Activated CD4-positive, CD25-positive, alpha-beta regulatory T cell (primary cell): Measurements from ENCODE around the gene ZNF423.

Experiments used
- DNase-seq, 4 experiments: peaks; one replicate each; lab custom pipeline; 2025; lab: John Stamatoyannopoulos, UW

The ZNF423 gene

DNA sequence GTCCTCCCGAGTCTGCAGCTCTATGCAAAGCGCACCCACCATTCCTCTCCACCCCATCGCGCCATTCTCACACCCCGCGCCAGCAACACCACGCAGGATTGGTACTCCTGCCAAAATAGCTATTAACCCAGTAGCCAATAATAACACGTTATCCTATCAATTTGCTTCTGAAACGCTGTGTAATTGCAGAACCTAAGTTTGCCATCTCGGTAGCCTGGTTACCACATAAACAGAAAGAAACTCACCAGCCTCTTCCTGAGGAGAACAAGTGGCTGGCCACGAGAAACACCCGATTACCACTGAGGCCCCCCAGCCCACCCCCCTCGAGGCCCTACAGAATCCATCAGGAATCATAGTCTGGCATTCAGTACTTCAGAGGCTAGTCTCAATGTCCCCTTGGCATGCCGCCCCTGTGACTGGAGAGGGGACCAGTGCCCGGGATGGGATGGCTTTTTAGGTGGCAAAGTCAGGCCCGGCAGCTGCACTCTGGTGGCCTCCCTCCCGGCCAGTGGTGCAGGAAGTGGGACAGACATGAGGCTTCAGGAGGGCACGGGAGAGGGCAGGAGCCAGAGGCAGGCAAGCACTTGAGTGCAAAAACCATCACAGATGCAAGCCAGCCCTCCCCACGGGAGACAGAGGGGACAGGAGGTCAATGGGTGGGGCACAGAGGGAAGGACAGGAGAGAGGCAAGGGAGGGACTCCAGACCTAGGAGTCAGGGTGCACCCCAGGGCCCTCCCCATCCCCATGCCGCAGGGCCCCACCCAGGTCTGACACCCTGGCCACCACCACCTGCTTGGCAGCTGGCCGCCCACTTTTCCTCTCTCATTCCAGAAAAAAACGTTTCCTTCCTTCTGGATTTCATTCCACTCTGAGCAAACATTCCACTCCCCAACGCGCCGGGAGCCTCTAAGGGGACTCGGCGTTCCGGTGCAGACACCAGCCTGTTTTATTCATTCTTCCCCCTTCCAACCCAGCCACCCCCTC is 192.5 kb downstream of the ZNF423 start:
- no peak for DNase-seq

DNA sequence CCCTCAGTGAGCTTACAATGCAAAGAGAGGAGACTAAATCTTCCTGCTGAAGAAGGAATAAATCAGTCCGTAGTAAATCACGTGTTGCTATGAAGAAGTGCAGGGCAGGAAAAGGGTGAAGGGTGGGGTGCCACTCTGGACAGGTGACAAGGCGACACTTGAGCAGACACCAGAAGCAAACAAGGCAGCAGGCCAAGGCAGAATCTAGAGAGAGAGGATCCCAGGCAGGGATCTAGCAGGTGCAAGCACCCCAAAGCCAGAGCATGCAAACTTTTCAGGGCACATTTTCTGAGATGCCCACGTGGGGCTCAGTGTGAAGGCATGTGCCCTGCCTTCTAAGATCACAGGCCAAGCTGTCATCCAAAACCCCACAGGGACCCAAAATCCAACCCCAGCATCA is 193.3 kb downstream of the ZNF423 start:
- no peak for DNase-seq

DNA sequence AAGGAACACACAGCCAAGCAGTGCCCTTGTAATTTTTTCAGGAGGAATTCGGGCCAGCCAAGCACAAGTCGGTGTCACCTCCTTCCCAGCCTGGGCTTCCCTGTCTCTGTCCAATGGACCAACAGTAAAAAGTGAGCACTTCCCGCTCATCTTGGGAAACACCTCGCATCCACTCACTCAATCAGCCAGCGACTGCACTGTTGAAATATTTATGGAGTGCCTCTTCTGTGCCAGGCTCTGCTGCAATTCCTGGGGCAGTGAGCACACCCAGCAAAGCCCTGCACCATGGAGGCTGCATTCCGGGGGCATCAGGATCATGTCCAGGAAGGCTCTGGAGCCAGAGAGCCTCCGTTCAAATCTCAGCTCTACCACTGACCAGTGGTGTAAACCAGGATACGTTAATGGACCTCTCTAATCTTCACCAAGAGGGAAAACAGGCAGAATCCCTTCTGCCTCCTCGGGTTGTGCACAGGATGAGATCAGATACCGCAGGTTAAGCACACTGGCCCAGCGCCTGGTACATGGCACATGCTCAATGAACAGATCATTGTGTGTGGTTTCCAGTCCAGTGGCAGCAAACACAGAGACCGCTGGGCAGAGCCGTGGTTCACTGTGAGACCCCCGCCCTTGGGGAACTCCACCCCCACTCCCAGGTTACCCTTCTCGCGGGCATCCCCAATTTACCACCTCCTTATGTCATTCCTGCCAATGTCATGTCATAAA is 194.3 kb downstream of the ZNF423 start:
- DNase-seq = no peak

DNA sequence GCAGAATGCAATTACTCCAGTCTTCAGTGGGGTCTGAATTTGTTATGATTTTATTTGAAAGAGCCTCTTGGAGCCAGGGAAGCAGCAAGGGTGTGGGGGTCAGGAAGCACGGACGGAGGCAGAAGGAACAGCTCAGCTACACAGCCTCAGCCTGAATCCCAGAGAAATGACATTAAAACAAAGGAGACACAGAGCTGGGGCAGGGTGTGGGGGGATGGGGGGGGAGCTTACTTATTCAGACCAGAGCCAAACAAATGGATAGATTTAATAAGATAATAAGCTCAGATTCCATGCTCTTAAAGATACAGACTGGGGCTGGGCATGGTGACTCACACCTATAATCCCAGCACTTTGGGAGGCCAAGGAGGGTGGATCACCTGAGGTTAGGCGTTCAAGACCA is 195.3 kb downstream of the ZNF423 start:
- DNase-seq = no peak

DNA sequence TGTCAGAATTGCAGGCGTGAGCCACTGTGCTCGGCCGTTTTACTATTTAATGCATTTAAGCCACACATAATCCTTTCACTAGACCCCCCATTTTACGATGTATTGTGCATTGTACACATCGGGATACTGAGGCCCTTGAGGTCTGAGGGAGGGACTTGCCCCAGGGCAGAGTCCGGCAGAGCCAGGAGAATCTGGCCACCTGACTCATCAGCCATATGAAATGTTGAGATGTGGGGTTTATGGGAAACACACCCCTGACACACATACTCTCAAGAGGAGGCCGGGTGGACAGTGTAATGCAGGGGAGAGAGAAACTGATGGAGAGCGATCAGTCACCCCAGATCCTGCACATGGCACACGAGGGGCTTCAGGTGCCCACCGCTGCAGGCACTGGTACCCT is 196.6 kb downstream of the ZNF423 start:
- no peak for DNase-seq

DNA sequence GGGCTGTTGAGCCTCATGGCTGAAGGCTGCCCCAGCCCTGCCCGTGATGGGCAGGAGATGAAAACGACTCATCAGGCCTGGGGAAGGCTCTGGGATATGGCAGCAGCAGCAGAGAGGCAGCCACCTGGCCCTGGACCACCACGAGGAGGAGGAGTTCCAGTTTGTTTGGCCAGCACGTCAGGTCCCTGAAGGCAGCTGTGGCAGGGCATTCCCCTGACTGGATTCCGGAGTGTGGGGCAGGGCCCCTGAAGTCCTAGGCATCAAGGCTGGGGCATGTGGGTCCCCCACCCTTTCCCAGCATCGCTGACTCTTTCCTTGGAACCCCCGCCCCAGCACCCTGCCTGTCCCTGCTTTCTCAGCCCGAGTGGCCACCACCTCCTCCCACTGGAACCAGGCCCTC is 197.4 kb downstream of the ZNF423 start:
- no peak for DNase-seq

DNA sequence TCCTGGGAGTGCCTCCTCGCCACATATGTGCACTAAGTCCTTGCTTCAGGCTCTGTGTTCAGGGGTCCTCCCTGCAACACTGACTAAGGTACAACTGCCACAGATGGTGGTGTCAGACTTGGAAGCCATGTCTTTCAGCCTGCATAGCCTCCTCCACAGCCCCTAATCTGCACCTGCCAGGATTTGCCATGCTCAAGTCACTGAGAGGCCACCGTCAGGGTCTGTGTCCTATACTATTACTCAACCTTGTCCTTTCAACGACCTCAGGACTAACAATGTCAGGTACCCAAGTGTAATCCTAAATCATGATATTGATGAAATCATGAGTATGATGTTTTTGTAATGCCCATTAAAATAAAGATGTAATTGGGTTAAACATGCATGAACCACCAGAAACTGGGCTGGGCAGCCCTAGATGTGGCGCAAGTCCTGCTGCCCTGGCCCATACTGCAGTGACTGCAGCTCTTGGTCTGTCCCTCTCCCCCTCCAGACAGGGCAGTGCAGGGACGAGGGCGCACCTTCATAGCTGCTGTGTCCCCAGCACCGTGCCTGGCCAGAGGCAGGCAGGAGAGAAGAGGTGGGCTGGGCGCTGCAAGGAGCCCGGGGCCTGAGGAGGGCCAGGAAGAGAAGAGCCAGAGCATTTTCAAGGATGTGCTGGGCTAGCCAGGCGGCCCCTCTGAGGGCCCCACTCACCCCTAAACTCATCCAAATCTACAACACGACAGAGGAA is 198.0 kb downstream of the ZNF423 start:
- DNase-seq = no peak

DNA sequence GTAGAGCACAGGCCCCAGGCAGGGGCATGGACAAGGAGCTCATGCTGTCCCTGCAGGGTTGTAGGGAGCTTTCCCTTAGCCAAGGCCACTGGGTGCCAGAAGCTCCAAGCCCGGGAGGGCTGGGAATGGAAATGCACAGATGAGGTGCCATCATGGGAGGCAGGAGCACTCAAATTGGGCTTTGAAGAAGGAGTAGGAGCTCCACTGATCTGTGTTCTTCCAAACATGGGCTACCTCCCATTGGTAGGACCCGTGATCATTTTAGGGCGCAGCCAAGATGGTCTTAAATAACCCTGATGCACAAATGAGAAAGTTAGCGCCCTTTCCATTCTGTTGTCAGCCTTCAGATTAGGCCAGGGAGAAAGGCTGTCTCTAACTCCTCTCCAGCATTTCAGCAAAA is 201.5 kb downstream of the ZNF423 start:
- no peak for DNase-seq

DNA sequence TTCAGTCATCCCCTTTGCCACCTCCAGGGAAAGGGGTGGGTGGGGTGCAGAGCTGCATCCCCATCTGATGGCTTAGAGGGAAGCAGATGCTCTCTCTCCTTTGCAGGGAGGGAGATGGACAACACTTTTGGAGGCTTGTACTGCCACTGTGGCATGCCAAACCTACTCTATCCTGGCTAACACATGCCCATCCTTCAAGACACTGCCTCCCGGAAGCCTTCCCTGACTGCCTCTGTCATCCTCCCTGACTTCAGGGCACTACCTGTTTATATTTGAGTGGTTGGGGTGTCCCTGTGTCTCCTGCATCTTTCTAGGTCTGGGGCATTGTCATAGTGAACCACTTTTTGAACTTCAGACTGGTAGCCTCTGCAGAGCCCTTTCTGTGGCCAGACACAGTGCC is 202.3 kb downstream of the ZNF423 start:
- DNase-seq = no peak

DNA sequence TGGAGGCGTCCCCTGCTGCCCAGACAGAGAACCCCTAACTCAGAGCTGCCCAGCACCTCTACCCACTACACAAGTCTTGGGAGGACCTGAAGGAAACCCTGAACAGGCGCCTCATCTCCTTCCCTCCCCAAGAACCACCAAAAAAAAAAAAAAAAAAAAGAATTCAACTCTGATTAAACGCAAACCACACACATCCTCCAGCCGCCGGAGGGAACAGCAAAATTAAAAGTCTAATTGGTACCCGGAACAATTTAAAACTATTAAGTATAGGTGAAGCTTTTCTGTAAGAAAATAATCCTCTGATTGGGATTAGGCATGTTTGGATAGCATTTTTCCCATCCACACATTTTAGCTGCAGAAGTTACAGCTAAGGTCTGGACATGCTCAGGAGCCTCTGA is 202.7 kb downstream of the ZNF423 start:
- DNase-seq = no peak

DNA sequence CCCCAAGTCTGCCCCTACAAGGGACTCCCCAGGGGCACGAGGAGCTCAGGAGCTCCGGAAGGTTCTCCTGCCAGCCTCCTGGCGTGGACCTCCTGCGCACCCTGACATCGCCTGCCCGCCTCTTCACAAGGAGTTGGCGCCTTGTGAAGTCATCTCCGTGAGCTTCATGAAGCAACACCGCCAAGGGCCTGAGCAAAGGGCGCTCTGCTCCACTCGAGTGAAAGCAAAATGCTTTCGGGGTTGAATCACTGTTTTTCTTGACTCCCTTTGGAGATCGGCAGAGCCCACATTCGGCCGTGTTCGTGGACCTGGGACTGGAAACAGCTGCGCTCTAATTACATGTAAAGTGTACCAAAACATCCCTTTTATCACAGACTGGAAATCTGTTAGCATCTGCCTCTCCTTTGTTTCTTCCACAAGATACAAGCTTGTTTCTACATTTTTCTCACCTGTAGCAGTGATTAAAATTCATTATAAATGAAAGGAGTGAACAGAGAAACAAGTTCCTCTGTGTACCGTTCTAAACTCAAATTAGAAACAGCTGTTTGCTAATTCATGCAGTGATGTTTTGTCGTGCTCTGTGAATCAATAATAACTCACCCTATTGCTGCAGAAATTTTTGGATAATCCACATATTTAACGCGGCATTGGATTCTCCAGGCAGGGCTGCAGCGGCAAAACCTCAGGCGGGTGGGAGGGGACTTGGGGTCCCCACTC is 203.3 kb downstream of the ZNF423 start:
- no peak for DNase-seq

DNA sequence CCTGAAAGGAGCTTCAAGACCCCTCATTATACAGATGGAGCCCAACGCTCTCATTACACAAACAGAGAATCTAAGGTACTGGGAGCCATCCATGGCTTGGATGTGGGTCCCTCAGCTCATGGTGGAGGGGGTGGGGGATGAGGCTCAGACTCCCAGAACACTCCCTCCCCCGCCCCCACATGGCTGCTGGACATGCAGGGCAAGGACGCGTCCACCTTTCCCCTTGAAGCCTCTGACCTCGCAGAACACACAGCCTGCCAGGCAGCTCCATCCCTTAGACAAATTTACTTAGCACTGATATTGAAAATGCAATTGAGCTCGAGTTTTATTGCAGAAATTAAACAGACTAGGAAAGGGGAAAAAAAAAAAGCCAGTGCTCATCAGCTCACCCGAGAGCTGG is 203.9 kb downstream of the ZNF423 start:
- DNase-seq = no peak

DNA sequence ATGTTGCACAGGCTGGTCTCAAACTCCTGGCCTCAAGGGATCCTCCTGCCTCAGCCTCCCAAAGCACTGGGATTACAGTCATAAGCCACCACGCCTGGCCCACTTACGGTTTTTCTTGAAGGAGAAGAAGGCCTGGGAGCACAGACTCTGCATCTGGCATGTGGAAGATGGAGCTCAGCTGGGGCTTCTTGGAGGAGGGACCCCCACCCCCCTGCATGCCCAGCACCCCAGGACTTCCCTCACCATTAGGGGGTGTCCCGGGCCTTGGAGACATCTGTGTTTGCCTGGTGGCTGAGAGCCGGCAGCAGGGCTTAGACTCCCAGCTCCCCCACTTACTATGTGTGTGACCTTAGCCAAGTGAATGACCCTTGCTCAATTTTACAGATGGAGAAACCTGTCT is 204.7 kb downstream of the ZNF423 start:
- DNase-seq = no peak

DNA sequence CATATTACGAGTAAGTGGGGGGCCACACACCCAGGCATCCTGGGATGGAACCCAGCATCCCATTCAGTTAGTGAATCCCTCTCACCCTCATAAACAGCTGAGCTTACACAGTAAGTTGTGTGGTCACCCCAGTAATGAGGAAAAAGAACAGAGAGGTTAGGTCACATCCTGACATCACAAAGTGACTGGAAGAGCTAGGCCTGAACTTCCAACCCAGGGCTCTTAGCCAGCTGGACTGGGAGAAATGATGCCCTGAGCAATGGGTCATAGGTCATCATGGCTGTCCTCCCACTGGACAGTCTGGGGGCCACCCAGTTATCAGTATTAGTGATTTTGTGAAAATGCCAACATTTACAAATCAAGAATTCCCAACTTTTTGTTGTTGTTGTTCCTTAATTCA is 205.3 kb downstream of the ZNF423 start:
- no peak for DNase-seq

DNA sequence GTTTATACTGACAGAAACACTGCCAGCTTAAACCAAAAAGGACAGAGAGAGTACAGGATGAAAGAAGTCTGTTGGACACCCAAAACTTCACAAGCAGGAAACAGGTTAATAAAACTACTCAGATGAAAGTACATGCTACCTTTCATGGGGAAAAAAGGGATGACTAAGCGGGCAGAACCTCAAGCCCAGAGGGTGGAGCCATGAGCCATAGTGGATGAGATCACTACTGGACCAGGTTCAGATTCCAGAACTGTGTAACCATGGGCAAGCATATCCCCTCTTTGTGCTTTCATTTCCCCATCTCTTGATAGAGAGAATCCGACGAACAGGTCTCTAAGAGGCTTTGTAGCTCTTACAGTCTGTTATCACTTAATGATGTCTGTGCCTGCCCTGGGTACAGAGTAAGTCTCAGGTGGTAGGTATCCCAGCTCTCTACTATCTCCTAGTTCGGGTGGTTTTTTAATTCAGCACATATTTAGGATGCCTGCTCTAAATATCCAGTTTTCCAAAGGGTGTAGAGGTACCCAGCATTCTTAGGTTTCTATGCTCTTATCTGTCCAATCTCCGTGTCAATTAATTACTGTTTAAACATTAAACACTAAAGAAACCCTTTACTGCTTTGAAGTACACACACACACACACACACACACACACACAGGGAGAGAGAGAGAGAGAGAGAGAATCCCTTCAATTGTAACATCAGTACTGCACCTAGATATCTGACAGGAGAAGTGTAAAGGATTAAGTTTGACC is 206.7 kb downstream of the ZNF423 start:
- DNase-seq = no peak

DNA sequence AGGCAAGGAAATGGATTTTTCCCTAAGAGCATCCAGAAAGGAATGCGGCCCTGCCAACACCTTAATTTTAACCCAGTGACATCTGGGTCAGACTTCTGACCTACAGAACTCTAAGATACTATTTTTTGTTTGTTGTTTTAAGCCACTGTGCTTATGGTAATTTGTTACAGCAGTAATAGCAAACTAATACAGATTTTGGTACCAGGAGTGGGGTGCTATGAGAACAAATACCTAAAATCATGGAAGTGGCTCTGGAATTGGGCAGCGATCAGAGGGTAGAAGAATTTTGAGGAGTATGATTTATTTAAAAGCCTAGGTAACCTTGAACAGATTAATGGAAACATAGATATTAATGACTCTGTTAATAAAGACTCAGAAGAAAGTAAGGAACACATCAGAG is 208.2 kb downstream of the ZNF423 start:
- no peak for DNase-seq

DNA sequence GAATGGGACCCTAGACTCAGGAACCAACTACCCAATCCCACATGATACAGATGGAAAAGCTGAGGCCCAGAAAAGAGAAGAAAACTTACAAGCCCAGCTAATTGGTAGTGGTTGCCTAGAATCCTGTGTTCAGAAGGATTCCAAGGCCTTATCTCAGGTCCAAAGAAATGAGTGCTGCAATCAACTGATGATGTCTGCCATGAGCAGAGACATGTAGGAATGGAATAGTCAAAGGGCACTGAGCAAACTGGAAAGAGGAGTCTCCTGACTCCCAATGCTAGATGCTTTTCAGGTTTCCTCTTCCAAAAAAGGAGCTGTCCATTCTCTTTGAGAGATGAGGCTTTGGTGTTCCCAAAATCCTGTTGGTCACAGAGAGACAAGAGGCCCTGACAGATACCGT is 210.6 kb downstream of the ZNF423 start:
- no peak for DNase-seq

DNA sequence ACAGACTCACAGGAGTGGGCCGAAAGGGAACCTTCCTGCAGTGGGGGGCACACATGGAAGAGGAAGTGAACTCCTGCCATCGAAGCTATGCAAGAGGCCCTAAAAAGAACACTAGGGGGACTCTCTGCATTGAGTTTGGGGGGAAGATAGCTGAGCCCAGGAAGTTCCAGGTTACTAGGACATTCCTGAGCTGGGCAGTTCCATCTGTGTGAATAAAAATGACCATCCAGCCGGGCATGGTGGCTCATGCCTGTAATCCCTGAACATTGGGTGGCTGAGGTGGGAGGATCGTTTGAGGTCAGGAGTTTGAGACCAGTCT is 211.8 kb downstream of the ZNF423 start:
- no peak for DNase-seq

DNA sequence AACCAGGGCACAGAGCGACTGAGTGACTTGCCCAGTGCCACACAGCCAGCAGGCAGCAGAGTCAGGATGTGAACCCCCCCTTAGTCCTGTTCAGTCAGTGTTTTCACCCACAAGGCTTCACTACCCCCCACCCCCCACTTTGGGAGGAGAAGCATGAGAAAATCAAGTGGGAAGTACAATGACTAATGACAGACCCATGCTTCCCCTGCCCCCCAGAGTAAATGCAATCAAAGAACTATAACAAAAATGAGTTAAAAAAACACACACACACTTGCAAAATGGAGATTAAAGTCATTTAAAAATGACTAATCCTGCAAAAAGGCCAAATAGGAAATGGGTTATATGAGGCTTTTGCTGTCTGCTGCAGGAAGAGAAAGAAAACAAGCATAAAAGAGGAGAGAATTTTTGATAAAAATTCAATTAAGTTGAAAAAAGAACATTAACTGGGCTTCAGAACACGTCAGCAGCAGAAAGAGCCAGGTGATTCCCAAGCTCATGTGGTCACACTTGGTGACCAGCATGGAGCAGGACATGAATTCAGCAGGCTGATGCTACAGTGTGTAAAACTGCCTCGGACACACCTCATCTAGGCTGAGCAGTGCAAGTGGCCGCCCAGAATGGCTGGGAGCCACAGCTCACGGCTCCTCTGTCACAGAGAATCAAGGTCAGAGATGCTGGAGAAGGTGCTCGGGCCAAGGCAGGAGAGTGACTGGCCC is 212.3 kb downstream of the ZNF423 start:
- DNase-seq = no peak

DNA sequence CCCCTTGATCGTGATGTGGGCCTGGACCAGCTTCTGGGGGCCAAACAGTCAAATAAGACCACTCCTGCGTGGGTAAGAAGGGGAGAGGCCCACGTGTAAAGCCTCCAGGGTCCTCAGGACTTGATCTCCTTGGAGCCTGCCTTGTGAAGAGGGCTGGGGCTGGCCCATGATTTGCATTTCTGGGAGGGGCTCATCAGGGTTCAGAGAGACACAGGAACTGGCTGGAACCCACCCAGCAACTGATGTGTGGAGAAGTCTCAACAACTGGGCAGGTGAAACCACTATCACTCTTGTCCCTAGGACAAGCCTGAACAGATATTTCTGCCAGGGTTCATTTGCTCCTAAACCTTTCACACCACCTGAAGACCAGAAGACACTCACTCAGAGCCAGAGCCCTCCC is 214.7 kb downstream of the ZNF423 start:
- no peak for DNase-seq

DNA sequence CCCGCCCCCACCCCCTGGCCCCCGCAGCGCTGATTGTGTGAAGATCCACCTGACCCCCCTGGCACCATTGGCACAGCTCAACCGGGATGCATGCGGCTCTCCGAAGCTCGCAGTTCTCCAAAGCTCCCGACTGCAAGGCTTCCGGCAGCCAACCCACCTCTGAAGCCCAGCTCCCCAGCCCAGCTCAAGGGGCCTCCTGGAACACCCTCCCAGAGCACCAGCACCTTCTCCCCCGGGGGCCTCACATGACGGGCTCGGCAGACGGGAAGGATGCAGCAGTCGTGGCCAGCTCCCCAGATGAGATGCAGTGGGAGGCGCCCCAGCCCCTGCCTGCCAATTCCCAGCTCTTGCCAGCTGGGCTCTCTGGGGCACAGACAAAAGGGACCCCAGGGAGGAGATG is 215.3 kb downstream of the ZNF423 start:
- DNase-seq = no peak
